ENCODE measurements around the gene GZMM. TPM values are rescaled to one million over a fixed set of nuclear protein-coding genes. Genes with fewer than 3 reads are reported as not detected.

Gene GZMM
- total RNA-seq, 1 experiment from 2014 or later = not detected

- Histone ChIP-seq H2AFZ (ENCODE audit: low read length) (peak overlapping the region; percentile 13; the same call in 1 of the 2 replicates), H3K9ac (ENCODE audit: low read length) (peak overlapping the region; percentile 81), H3K4me1 (ENCODE audit: insufficient read depth, low read length) (peaks cover 22% of the 10 kb centered on the region), H3K36me3 (ENCODE audit: low read depth, low read length) (0 out of 2 replicates have a peak, but pooled peaks cover 11% of the 10 kb centered on the region), H4K20me1 (ENCODE audit: low read length) (peaks cover 20% of the 10 kb centered on the region), H3F3A (ENCODE audit: low read length, unreplicated experiment) (no peaks in the 10 kb centered on the region), H3K9me2 (replicated peaks; ENCODE audit: low read length) (no peaks in the 10 kb centered on the region), H3K9me3 (ENCODE audit: low read length) (no peaks in the 10 kb centered on the region), H3K79me2 (ENCODE audit: low read length) (peaks cover 42% of the 10 kb centered on the region), H3K4me3 (ENCODE audit: low read length) (peak overlapping the region; percentile 89), H3K4me2 (ENCODE audit: low read length) (peak overlapping the region; percentile 93), H3K27ac (ENCODE audit: low read length) (0 out of 2 replicates have a peak overlapping the region, but pooled peaks have one; percentile 2), H3K27me3 (ENCODE audit: low read length) (no peaks in the 10 kb centered on the region)
- ATAC-seq (peak; percentile 16), DNase-seq (peak; percentile 53)
- TF ChIP-seq, protein P1, sequence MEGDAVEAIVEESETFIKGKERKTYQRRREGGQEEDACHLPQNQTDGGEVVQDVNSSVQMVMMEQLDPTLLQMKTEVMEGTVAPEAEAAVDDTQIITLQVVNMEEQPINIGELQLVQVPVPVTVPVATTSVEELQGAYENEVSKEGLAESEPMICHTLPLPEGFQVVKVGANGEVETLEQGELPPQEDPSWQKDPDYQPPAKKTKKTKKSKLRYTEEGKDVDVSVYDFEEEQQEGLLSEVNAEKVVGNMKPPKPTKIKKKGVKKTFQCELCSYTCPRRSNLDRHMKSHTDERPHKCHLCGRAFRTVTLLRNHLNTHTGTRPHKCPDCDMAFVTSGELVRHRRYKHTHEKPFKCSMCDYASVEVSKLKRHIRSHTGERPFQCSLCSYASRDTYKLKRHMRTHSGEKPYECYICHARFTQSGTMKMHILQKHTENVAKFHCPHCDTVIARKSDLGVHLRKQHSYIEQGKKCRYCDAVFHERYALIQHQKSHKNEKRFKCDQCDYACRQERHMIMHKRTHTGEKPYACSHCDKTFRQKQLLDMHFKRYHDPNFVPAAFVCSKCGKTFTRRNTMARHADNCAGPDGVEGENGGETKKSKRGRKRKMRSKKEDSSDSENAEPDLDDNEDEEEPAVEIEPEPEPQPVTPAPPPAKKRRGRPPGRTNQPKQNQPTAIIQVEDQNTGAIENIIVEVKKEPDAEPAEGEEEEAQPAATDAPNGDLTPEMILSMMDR (conservative IDR thresholded peaks at IDR 0.05; ENCODE audit: low read depth, low read length) = peak; percentile 62
- TF ChIP-seq EZH2 (IDR thresholded peaks at IDR 0.05; ENCODE audit: low read length, unreplicated experiment) = no peak
- intact Hi-C loops (cut with micrococcal nuclease) = no loop called here
- TSS peak; percentile 39 for BruUV-seq (replicated peaks)
- ChIA-PET POLR2A (ENCODE audit: unreplicated experiment) (no interaction called here), CTCF (no interaction called here)
These were observed 11.1 kb upstream of the GZMM start for GRCh38 chr19:532561-533363.

DNA sequence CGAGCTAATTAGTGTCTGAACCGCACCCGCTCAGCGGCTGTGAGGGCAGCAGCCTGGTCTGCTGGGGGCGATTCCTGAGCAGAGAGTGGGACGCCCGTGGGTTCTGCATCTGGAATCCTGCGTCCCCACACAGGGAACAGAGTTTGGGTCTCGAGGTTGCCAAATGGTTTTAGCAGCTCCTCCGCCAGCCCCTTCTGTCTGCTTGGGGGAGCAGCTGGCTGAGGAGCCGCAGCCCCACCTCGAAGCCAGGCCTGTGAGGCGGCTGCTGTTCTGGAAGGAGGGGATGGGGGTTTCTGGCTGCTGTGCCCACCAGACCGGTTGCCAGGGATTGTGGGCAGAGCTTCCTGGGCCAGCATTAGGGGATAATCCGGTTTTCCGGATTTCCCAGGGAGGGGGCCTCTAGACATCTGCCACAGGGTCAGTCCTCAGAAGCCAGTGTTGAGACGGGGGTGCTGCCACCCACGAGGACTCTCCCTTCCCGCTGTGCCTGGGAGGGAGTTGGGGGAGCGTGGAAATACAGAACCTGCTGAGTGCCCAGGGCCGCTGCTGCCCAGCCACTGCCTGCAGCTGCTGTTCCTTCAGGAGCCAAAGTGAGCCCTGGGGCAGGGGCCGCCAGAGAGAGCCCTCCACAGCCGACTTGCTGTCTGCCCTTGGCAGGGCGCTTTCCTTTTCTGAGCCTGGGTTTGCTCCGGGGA is 10.3 kb upstream of the GZMM start:
- no peaks in the 10 kb centered on the region for H3K27me3 ChIP-seq (ENCODE audit: low read length)
- no TSS peak for BruUV-seq (replicated peaks)
- TF ChIP-seq EZH2 (IDR thresholded peaks at IDR 0.05; ENCODE audit: low read length, unreplicated experiment) = no peak
- no peak for TF ChIP-seq EZH2phosphoT487 (IDR thresholded peaks at IDR 0.05; ENCODE audit: borderline replicate concordance, low read length)
- TF ChIP-seq, protein P1 (conservative IDR thresholded peaks at IDR 0.05; ENCODE audit: low read depth, low read length) = no peak
- ATAC-seq (no peak), DNase-seq (no peak)
- peak overlapping the region; percentile 89 for H3K4me3 ChIP-seq (ENCODE audit: low read length)
- H3K36me3 ChIP-seq (ENCODE audit: low read depth, low read length) = 0 out of 2 replicates have a peak, but pooled peaks cover 11% of the 10 kb centered on the region
- ChIA-PET CTCF (no interaction called here), POLR2A (ENCODE audit: unreplicated experiment) (no interaction called here)
- peaks cover 42% of the 10 kb centered on the region for H3K79me2 ChIP-seq (ENCODE audit: low read length)
- H3K9me2 ChIP-seq (replicated peaks; ENCODE audit: low read length) = no peaks in the 10 kb centered on the region
- H3F3A ChIP-seq (ENCODE audit: low read length, unreplicated experiment) = no peaks in the 10 kb centered on the region
- peaks cover 20% of the 10 kb centered on the region for H4K20me1 ChIP-seq (ENCODE audit: low read length)
- H3K4me1 ChIP-seq (ENCODE audit: insufficient read depth, low read length) = peaks cover 22% of the 10 kb centered on the region
- H3K4me2 ChIP-seq (ENCODE audit: low read length) = peak overlapping the region; percentile 93
- H3K9me3 ChIP-seq (ENCODE audit: low read length) = no peaks in the 10 kb centered on the region
- H3K27ac ChIP-seq (ENCODE audit: low read length) = no peak overlapping the region
- H2AFZ ChIP-seq (ENCODE audit: low read length) = peak overlapping the region; percentile 13; the same call in 1 of the 2 replicates
- peak overlapping the region; percentile 81 for H3K9ac ChIP-seq (ENCODE audit: low read length)
- intact Hi-C loops (cut with micrococcal nuclease) = no loop called here

All from PC-3 (cell line).